Activated gamma-delta T cell treated with Interleukin-2 at 50 U/mL for 16 hours (primary cell): ENCODE data around the gene BHLHE40.

Experiments used
- DNase-seq: peaks from one replicate; pipeline ENCODE4 v3.0.0-alpha.2; 2020

BHLHE40 gene

GRCh38 chr3:5022187-5022965 lies 43.1 kb downstream of the BHLHE40 start:
- DNase-seq = no peak

- no peak for DNase-seq
Observed at GRCh38 chr3:5022966-5023776, 43.9 kb downstream of the BHLHE40 start.

GRCh38 chr3:5023777-5024346 lies 44.6 kb downstream of the BHLHE40 start:
- no peak for DNase-seq

- no peak for DNase-seq
Observed at GRCh38 chr3:5026046-5026362, 46.8 kb downstream of the BHLHE40 start.

- no peak for DNase-seq
Observed at GRCh38 chr3:5029715-5030114, 50.5 kb downstream of the BHLHE40 start.

- no peak for DNase-seq
Observed at GRCh38 chr3:5030152-5030551, 50.9 kb downstream of the BHLHE40 start.

GRCh38 chr3:5032844-5033243 lies 53.6 kb downstream of the BHLHE40 start:
- no peak for DNase-seq
